CMK (cell line): ENCODE data around the gene PRSS2.
"Not testable (repeated sequence)": the region's sequence is repeated elsewhere in the genome, so short reads cannot be mapped to it uniquely, and the experiment has no call there.

Experiments used
- DNase-seq: peaks from one replicate; pipeline ENCODE4 v3.0.0-alpha.2; 2010; ENCODE audit warnings: low read depth

Gene PRSS2

GRCh38 chr7:142770661-142771352 lies at the start of gene PRSS2:
Gene PRSS2 (plus strand): TSS chr7:142770970. CDS start chr7:142770983, 13 bp downstream.
- DNase-seq: no peak

GRCh38 chr7:142720986-142721385 lies 49.8 kb upstream of the PRSS2 start:
- DNase-seq: no peak

GRCh38 chr7:142722248-142722794 lies 48.4 kb upstream of the PRSS2 start:
- DNase-seq: no peak

GRCh38 chr7:142733271-142733670 lies 37.5 kb upstream of the PRSS2 start:
- DNase-seq: no peak

GRCh38 chr7:142739923-142740492 lies 30.8 kb upstream of the PRSS2 start:
- DNase-seq: no peak

GRCh38 chr7:142740786-142741185 lies 30.0 kb upstream of the PRSS2 start:
- no peak for DNase-seq

- DNase-seq: not testable (repeated sequence)
Measured at GRCh38 chr7:142741932-142742331, 28.8 kb upstream of the PRSS2 start.

GRCh38 chr7:142745091-142745635 lies 25.6 kb upstream of the PRSS2 start:
- DNase-seq: no peak

- DNase-seq: no peak
Measured at GRCh38 chr7:142745745-142746144, 25.0 kb upstream of the PRSS2 start.

- no peak for DNase-seq
Measured at GRCh38 chr7:142746264-142746663, 24.5 kb upstream of the PRSS2 start.

- DNase-seq: not testable (repeated sequence)
Measured at GRCh38 chr7:142748410-142748809, 22.4 kb upstream of the PRSS2 start.

GRCh38 chr7:142749218-142749993 lies 21.4 kb upstream of the PRSS2 start, which contains the start of gene PRSS1:
Gene PRSS1 (plus strand): TSS chr7:142749472. CDS start chr7:142749485, 13 bp downstream.
- no peak for DNase-seq

GRCh38 chr7:142750321-142750938 lies 20.3 kb upstream of the PRSS2 start:
- no peak for DNase-seq

- DNase-seq: not testable (repeated sequence)
Measured at GRCh38 chr7:142751526-142752175, 19.1 kb upstream of the PRSS2 start.

- DNase-seq: no peak
Measured at GRCh38 chr7:142752376-142753225, 18.2 kb upstream of the PRSS2 start.

- DNase-seq: no peak
Measured at GRCh38 chr7:142753366-142753765, 17.4 kb upstream of the PRSS2 start.

- DNase-seq: not testable (repeated sequence)
Measured at GRCh38 chr7:142753925-142754491, 16.8 kb upstream of the PRSS2 start.

- no peak for DNase-seq
Measured at GRCh38 chr7:142754681-142755575, 15.8 kb upstream of the PRSS2 start.

GRCh38 chr7:142758312-142758711 lies 12.5 kb upstream of the PRSS2 start:
- not testable (repeated sequence) for DNase-seq
